B cell (primary cell): ENCODE data around the gene LASP1. TPM values are rescaled to one million over a fixed set of nuclear protein-coding genes. Genes with fewer than 3 reads are reported as not detected.

Experiments used
- ATAC-seq: fragments of 200-7000 bp; cut with Tn5 transposase; one replicate; pipeline ENCODE4 v1.10.0; 2021; ENCODE audit warnings: low read depth, mild to moderate bottlenecking, moderate number of reproducible peaks, moderate library complexity
- CTCF ChIA-PET: fragments of 350-600 bp; sonication (Branson Sonifier 250); formaldehyde crosslinking; loops from one replicate; lab custom pipeline; 2021; ENCODE audit warnings: antibody characterized with exemption, inconsistent platforms; lab: Charles Lee
- POLR2A ChIA-PET: fragments of 350-600 bp; sonication (Branson Sonifier 250); formaldehyde crosslinking; loops from one replicate; lab custom pipeline; 2021; ENCODE audit warnings: antibody characterized with exemption; lab: Charles Lee
- DNase-seq: peaks from one replicate; pipeline ENCODE4 v3.0.0; 2013
- H2AFZ ChIP-seq: 2 replicates; pipeline ENCODE4 v1.6.1; 2012; ENCODE audit warnings: mild to moderate bottlenecking, low read depth, low read length; ENCODE audit not compliant: insufficient read depth, poor library complexity, severe bottlenecking
- H3K27ac ChIP-seq, 2 donors: 1 replicate in 1 of 2; 2 replicates in 1 of 2; pipeline ENCODE4 v1.5.1; 2012 to 2013; ENCODE audit warnings: low read length in 2 of 2, mild to moderate bottlenecking in 2 of 2, moderate library complexity in 1 of 2
- H3K27me3 ChIP-seq, 4 experiments: fragments of 200-600 bp in 1 of 4; sonication (generic) in 1 of 4; replicated peaks in 1 of 4; 1 replicate in 2 of 4; 2 replicates in 2 of 4; pipeline versions ENCODE4 v1.6.1 to v1.7.0; 2013 to 2016; ENCODE audit warnings: low read length in 3 of 4, mild to moderate bottlenecking in 2 of 4, mixed read lengths in 1 of 4, moderate library complexity in 1 of 4; ENCODE audit not compliant: insufficient read depth in 4 of 4, control insufficient read depth in 3 of 4; ENCODE audit errors: control extremely low read depth in 1 of 4
- H3K36me3 ChIP-seq, 2 experiments: replicated peaks in 1 of 2; 1 replicate in 1 of 2; 2 replicates in 1 of 2; pipeline versions ENCODE4 v1.6.1 to v1.7.1; 2013; ENCODE audit warnings: low read length in 1 of 2; ENCODE audit not compliant: insufficient read depth in 2 of 2, control insufficient read depth in 1 of 2; ENCODE audit errors: control extremely low read depth in 1 of 2, extremely low read depth in 1 of 2
- H3K4me1 ChIP-seq, 2 donors: fragments of 200-600 bp in 1 of 2; sonication (generic) in 1 of 2; 1 replicate in 1 of 2; 2 replicates in 1 of 2; pipeline versions ENCODE4 v1.5.1 to v1.6.1; 2013 to 2017; ENCODE audit warnings: low read length in 2 of 2; ENCODE audit not compliant: control insufficient read depth in 2 of 2, insufficient read depth in 2 of 2
- H3K4me2 ChIP-seq: replicated peaks from 2 replicates; pipeline ENCODE3; 2012; ENCODE audit warnings: mild to moderate bottlenecking, low read depth, low read length; ENCODE audit not compliant: poor library complexity, severe bottlenecking
- H3K4me3 ChIP-seq, 5 experiments: fragments of 200-600 bp in 1 of 5; sonication (generic) in 1 of 5; 1 replicate in 3 of 5; 2 replicates in 2 of 5; pipeline versions ENCODE4 v1.5.1 to v1.7.0; 2011 to 2016; ENCODE audit warnings: low read length in 4 of 5, mild to moderate bottlenecking in 4 of 5, low read depth in 2 of 5, control low read depth in 1 of 5, moderate library complexity in 1 of 5; ENCODE audit not compliant: insufficient read depth in 1 of 5; ENCODE audit errors: control extremely low read depth in 1 of 5, extremely low read depth in 1 of 5
- H3K79me2 ChIP-seq: fragments of 200-600 bp; sonication (generic); one replicate; pipeline ENCODE4 v1.6.0; 2016; ENCODE audit warnings: low read length; ENCODE audit not compliant: control insufficient read depth, insufficient read depth
- H3K9ac ChIP-seq: fragments of 200-600 bp; sonication (generic); 2 replicates; pipeline ENCODE4 v1.6.1; 2017; ENCODE audit warnings: mild to moderate bottlenecking, low read length, moderate library complexity
- H3K9me3 ChIP-seq, 3 donors: one replicate each; pipeline versions ENCODE4 v1.6.1 to v1.7.1; 2013; ENCODE audit warnings: low read length in 2 of 3; ENCODE audit not compliant: control insufficient read depth in 2 of 3, insufficient read depth in 1 of 3; ENCODE audit errors: control extremely low read depth in 1 of 3
- H4K20me1 ChIP-seq: 2 replicates; pipeline ENCODE4 v1.6.0; 2012; ENCODE audit warnings: mild to moderate bottlenecking, low read length; ENCODE audit not compliant: insufficient read depth, control insufficient read depth, poor library complexity, severe bottlenecking
- H3K27ac Mint-ChIP-seq: one replicate; pipeline ENCODE4 v1.8.0; 2021; ENCODE audit warnings: mixed read lengths
- H3K27me3 Mint-ChIP-seq: one replicate; pipeline ENCODE4 v1.8.0; 2021; ENCODE audit warnings: mixed read lengths
- H3K4me1 Mint-ChIP-seq: one replicate; pipeline ENCODE4 v1.8.0; 2021; ENCODE audit warnings: mixed read lengths
- H3K4me3 Mint-ChIP-seq: one replicate; pipeline ENCODE4 v1.8.0; 2021; ENCODE audit warnings: mixed read lengths
- H3K9me3 Mint-ChIP-seq: one replicate; pipeline ENCODE4 v1.8.0; 2022; ENCODE audit warnings: mixed read lengths; ENCODE audit not compliant: insufficient read depth
- CTCF ChIP-seq: fragments of 200-600 bp; IDR thresholded peaks from one replicate; pipeline ENCODE4 v1.8.0; 2022; ENCODE audit warnings: antibody characterized with exemption, mild to moderate bottlenecking
- EZH2 ChIP-seq: IDR thresholded peaks from 2 replicates; pipeline ENCODE4 v1.6.1; 2012; ENCODE audit warnings: borderline replicate concordance, low read depth, mild to moderate bottlenecking, moderate library complexity, low read length; ENCODE audit not compliant: insufficient read depth, poor library complexity, severe bottlenecking
- WGBS: methylation state at CpG from one replicate; pipeline ENCODE4 v1.1.5; 2013; ENCODE audit warnings: missing lambda C conversion rate; ENCODE audit not compliant: insufficient coverage; 5-methylcytosine and 5-hydroxymethylcytosine counted together
- intact Hi-C: fragments of 100-400 bp; cut with micrococcal nuclease; formaldehyde crosslinking; loops from one replicate; pipeline ENCODE4 v1.10.0; 2022
- polyA plus RNA-seq: library from polyadenylated mRNA; depleted of rRNA; stranded (reverse); fragments of >200 nt; gene quantifications from 2 replicates; pipeline ENCODE4 v1.2.3, GENCODE V29; 2012
- total RNA-seq, 2 donors: library from RNA; stranded (reverse); fragments of 120-200 nt in 1 of 2; gene quantifications; 1 replicate in 1 of 2; 2 replicates in 1 of 2; pipeline versions ENCODE4 v1.2.3 to v1.2.4, GENCODE V29; 2013 to 2022

The LASP1 gene
- total and polyA plus RNA-seq, 2 donors (not counting 1 experiment from before 2014, with no cell fraction given): 51.6 to 125 TPM

GRCh38 chr17:38848557-38848891 is 21.3 kb upstream of the LASP1 start:
- TF ChIP-seq EZH2 (no peak), CTCF (no peak)
- H3K4me2 ChIP-seq: no peak overlapping the region
- POLR2A ChIA-PET: interaction anchor here (1.9 kb wide), 1 partner anchor 21 kb away, joined by 4 read pairs; the partner anchor contains the start of gene LASP1
- no peaks in the 10 kb centered on the region for H3K27me3 ChIP-seq
- intact Hi-C loops: no loop called here
- H3K27ac ChIP-seq: no peak overlapping the region
- H3K4me1 ChIP-seq: peaks cover 19 to 20% of the 10 kb centered on the region in 2 donors
- H2AFZ ChIP-seq: no peak overlapping the region
- CTCF ChIA-PET: interaction anchor here (0.6 to 1.3 kb wide), 2 partner anchors 20 to 23 kb away, joined by 3 to 6 read pairs; partner anchors contain the start of gene CWC25
- peaks cover 32% of the 10 kb centered on the region for H3K4me1 Mint-ChIP-seq
- H3K4me3 Mint-ChIP-seq: no peak overlapping the region
- H3K4me3 ChIP-seq: no peak overlapping the region
- no CpG with 5 or more reads among the region's 1 CpG for WGBS
- no peaks in the 10 kb centered on the region for H3K9me3 ChIP-seq
- H3K27ac Mint-ChIP-seq: no peak overlapping the region
- H3K9me3 Mint-ChIP-seq: no peaks in the 10 kb centered on the region
- H3K79me2 ChIP-seq: peaks cover 14% of the 10 kb centered on the region
- no peak for DNase-seq
- no peak for ATAC-seq
- H4K20me1 ChIP-seq: peaks cover 25% of the 10 kb centered on the region
- no peak overlapping the region for H3K9ac ChIP-seq
- no peaks in the 10 kb centered on the region for H3K27me3 Mint-ChIP-seq
- H3K36me3 ChIP-seq: peaks cover 20 to 58% of the 10 kb centered on the region in 2 experiments

GRCh38 chr17:38848939-38849605 is 20.8 kb upstream of the LASP1 start:
- Histone ChIP-seq H4K20me1 (peaks cover 25% of the 10 kb centered on the region), H3K9me3 (no peaks in the 10 kb centered on the region), H3K4me1 (peaks cover 19 to 21% of the 10 kb centered on the region in 2 donors), H3K4me3 (no peak overlapping the region), H3K9ac (no peak overlapping the region), H3K79me2 (peaks cover 14% of the 10 kb centered on the region), H3K36me3 (peaks cover 20 to 58% of the 10 kb centered on the region in 2 experiments), H3K27me3 (no peaks in the 10 kb centered on the region), H3K4me2 (no peak overlapping the region), H2AFZ (no peak overlapping the region), H3K27ac (no peak overlapping the region)
- peaks cover 37% of the 10 kb centered on the region for H3K4me1 Mint-ChIP-seq
- intact Hi-C loops: no loop called here
- CTCF ChIA-PET: interaction anchor here (1.3 kb wide), 1 partner anchor 24 kb away, joined by 6 read pairs; the partner anchor contains the start of gene CWC25
- no peak for ATAC-seq
- H3K27me3 Mint-ChIP-seq: no peaks in the 10 kb centered on the region
- TF ChIP-seq EZH2 (no peak), CTCF (no peak)
- no peak for DNase-seq
- 97% methylated on average over 14 of the region's 16 CpGs for WGBS
- H3K9me3 Mint-ChIP-seq: no peaks in the 10 kb centered on the region
- POLR2A ChIA-PET: interaction anchor here (0.7 to 1.9 kb wide), 2 partner anchors 14 to 21 kb away, joined by 3 to 4 read pairs; partner anchors contain the start of gene LASP1
- no peak overlapping the region for H3K4me3 Mint-ChIP-seq
- H3K27ac Mint-ChIP-seq: no peak overlapping the region
